DMS153 treated with DMSO at 0.1 percent for 48 hours (cell line): Measurements from ENCODE around the gene APC.

ENCODE experiments used
- DNase-seq: peaks from one replicate; lab custom pipeline; 2025; ENCODE audit not compliant: unreplicated experiment; lab: John Stamatoyannopoulos, UW

The APC gene

GRCh38 chr5:112737463-112738190, at the start of gene APC:
APC (plus strand) TSS chr5:112737885; CDS start chr5:112754891, 17,006 bp downstream.
- peak; percentile 20 for DNase-seq

DNA sequence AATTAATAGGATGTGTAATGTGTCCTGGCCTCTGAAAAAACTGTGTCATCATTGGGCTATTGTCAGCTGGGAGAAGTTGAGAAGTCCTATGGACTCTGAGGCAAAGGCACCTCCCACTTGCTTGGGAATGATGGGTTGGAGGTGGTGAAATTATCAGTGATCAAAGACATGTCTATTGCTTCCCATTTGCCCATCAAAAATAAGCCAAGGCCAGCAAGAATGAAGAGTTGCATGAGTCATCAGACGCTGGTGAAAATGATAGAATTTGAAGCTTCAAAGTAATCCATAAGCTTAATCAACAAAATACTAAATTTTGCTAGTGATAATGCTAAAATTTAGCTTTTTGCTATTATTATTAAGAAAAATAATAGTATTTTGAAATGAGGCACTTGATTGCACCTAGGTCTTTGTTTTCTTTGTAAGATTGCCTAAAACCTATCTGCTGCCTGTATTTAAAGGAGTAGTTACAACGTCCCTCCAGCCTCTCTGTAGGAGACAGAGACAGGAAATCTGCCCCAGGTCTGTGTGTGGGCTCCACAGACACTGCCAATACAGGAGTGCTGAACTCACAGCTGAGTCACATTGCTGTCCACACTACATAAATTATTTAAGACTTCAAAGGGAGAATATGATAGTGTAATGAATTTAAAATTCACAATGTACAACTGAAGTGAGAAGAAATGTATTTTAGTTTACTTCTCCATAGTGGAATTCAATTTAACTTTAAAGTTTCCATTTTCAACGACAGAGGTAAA, 48.4 kb upstream of the APC start:
- DNase-seq, result no peak

- no peak for DNase-seq
Measured at GRCh38 chr5:112690605-112691338, 46.9 kb upstream of the APC start.

DNA sequence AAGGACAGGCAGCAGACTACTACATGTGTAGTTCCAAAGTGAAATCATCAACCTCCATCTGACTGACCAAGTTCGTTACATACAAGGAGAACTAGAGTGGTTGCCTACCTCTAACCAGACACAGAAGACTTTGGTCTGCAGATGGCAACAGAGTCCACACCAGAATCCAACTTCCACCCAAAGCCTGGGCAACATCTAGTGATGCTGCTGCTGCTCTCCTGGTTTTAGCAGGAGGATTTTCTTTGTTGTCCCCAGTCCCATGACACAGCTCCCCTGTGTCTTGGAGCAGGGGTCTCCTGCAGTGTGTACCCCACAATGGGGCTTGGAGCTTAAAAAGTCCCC, 46.4 kb upstream of the APC start:
- DNase-seq, result no peak

DNA sequence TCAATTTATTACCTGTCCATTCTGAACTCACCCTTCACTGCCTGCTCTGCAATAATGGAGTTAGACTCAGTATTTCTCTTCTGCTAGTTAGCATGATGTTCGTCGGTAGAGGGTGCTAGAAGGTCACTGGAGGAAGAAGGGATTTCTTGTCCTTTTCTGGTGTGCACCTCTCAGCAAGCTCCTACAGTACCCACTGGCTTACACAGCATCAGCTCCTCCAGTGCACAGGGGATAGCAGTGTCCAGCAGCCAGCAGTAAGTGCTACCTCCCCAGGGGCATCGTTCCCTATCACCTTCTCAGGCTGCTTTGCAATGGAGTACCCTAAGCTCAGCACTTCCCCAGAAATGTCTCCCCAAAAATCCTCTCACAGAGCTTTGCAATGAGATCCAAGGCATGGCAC, 45.9 kb upstream of the APC start:
- no peak for DNase-seq

- no peak for DNase-seq
Measured at GRCh38 chr5:112692472-112692871, 45.2 kb upstream of the APC start.

- DNase-seq, result no peak
Measured at GRCh38 chr5:112693301-112693700, 44.4 kb upstream of the APC start.

GRCh38 chr5:112694853-112695709, 42.6 kb upstream of the APC start:
- no peak for DNase-seq

DNA sequence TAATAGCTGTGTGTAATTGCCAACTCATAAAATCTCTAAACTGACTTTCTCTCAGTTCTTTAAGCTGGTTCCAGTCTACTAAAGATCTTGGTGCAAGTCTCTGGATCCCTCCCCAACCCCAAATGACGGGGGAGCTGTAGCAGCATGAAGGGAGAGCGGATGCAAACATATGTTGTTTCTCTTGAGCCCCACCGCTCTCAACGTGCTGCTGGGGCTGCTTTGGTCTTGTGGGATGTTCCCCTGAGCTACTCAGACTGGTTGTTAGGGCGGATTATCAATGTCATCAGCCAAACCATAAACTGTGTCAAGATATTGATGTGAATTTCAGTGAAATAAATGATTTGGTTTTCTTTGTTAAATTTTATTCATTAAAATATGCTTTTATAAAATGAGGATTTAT, 40.9 kb upstream of the APC start:
- DNase-seq, result no peak

DNA sequence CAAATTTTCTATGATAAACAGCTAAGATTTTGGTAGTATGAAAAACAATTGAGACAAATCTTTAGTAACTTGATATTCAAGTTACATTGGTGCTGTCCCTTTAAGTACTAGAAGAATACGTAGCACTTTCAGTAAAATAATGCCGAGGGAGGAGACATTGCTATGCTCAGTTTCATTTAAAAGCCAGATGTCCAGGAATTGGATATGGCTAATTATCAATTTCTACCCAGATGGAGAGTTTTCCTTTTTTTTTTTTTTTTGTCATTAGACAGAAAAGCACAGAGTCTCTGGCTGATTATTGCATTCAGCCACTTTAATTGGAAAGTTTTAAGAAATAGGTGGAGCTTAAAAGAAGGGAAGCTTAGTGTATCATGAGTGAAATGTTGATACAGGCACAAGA, 40.4 kb upstream of the APC start:
- no peak for DNase-seq

GRCh38 chr5:112697833-112698232, 39.9 kb upstream of the APC start:
- DNase-seq, result no peak

DNA sequence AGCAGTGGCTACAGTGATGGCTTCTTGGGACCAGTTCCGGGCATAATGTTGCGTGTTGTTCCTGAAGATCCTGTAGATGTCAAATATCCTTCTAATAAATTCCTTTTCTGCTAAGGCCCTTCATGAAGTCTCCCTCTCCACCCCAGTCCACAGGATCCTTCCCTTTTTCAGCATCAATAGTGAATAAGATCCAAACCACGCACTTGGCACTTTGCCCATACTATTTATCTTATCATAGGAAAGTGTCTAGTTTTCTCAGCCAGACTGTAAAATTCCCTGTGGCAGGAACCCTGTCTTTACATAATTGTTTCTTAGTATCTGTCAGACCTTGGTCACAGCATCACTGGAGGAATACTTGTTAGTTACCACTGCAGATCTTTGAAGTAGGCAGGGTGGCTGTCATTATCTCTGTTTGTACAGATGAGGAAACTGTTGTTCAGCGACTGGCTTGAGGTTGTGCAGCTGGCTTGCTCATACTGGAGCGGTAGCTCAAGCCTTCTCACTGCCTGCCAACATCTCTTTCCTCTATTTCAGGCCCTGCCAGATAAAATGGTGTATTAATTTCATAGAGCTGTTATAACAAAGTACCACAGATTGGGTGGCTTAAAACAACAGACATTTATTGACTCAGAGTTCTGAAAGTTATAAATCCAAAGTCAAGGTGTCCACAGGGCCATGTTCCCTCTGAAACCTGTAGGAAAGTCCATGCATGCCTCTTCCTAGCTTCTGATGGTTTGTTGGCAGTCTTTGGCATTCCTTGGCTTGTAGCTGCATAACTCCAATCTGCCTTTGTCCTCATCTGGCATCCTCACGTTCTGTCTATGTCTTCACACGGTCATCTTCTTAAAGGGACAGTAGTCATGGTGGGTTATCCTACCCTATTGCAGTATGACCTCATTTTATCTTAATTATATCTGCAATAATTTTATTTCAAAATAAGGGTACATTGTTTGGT, 33.5 kb upstream of the APC start:
- no peak for DNase-seq

DNA sequence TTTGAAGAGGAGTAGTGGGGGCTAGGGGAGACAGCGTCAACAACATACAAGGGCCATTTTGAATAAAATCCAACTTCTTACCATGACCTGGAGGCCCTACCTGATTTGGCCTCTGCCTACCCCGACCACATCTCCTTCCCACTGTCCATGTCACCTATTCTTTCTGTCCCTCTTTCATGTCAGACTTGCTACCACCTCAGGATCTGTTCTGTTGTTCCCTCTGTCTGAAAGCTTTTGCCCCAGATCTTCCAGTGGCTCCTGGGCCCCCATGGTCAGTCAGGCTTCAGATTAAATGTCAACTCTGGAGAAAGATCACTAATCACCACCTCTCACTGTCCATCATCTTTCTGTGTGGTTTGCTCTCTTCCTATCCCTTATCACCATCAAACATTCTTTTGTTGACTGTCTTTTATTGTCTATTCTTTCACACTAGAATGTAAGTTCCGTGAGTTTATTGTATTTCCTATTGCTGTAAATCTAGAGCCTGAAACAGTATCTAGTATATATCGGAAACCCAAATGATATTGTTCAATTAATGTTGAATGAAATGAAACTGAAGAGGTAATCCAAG, 31.2 kb upstream of the APC start:
- DNase-seq, result no peak

DNA sequence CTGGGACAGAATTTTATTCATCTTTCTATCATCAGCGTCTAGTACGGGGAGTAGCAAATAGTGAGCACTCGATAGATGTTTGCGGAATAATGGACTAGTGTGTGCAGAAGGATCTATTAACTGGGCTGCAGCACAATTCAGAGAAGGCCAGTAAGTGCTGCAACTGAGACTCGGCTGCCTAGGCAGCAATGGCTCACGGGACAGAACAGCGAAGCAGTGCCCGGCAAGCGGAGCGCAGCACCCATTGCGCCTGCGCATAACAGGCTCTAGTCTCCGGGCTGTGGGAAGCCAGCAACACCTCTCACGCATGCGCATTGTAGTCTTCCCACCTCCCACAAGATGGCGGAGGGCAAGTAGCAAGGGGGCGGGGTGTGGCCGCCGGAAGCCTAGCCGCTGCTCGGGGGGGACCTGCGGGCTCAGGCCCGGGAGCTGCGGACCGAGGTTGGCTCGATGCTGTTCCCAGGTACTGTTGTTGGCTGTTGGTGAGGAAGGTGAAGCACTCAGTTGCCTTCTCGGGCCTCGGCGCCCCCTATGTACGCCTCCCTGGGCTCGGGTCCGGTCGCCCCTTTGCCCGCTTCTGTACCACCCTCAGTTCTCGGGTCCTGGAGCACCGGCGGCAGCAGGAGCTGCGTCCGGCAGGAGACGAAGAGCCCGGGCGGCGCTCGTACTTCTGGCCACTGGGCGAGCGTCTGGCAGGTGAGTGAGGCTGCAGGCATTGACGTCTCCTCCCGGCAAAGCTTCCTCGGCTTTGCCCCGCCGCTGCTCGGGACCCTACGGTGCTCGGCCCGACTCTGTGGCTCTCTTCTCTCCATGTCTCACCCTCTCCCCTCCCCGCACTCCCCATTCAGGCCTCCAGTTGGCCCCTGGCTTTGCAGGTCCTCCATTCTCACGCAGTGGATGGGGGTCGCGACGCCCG, 30.2 kb upstream of the APC start:
- peak; percentile 87 for DNase-seq

GRCh38 chr5:112708103-112708622, 29.5 kb upstream of the APC start:
- no peak for DNase-seq

DNA sequence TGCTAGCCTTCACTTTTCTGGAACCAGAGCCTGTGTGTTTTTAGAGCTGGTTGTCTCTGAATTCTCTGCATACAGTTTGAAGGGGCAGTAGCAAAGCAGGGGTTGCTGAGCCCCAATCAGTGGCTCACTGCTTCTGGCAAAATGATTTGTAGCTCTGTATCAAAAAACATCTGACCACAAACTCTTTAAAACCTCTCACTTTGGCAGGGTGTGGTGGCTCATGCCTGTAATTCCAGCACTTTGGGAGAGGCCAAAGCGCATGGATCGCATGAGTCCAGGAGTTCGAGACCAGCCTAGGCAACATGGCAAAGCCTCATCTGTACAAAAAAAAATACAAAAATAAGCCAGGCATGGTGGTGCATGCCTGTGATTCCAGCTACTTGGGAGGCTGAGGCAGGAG, 28.3 kb upstream of the APC start:
- DNase-seq, result no peak

GRCh38 chr5:112710896-112711295, 26.8 kb upstream of the APC start:
- DNase-seq, result no peak

DNA sequence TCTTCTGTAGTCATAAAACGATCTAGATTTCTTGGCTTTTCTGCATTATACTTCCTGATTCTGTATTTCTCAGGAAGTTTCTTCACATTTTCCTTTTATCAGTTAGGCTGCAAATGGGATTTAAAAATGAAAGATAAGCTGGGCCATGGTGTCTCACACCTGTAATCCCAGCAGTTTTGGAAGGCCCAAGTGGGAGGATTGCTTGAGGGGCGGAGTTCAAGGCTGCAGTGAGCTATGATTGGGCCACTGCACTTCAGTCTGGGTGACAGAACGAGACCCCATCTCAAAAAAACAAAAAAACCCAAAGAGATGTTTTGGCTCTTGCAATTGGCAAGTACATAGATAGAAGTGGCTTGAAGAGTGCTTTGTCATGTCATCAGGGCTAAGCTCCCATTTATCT, 26.2 kb upstream of the APC start:
- no peak for DNase-seq
